WTC11 (cell line): ENCODE data around the gene SNRPA. TPM values are rescaled to one million over a fixed set of nuclear protein-coding genes. Genes with fewer than 3 reads are reported as not detected.
A peak's percentile ranks its signal among the peaks of the same experiment; 100 is the strongest.

Source experiments
- ATAC-seq: fragments of 200-7000 bp; cut with Tn5 transposase; 2 replicates; pipeline ENCODE4 v1.10.0; 2021; ENCODE audit warnings: mild to moderate bottlenecking, moderate library complexity
- CTCF ChIA-PET: fragments of 300-600 bp; sonication (Branson Sonifier 250); formaldehyde crosslinking; loops from one replicate; lab custom pipeline; 2021; ENCODE audit warnings: antibody characterized with exemption; lab: Charles Lee
- POLR2A ChIA-PET: fragments of 350-600 bp; sonication (Branson Sonifier 250); formaldehyde crosslinking; loops from one replicate; lab custom pipeline; 2021; ENCODE audit warnings: antibody characterized with exemption; lab: Charles Lee
- DNase-seq: peaks from one replicate; pipeline ENCODE4 v3.0.0; 2021; ENCODE audit warnings: low spot score
- H3K27ac Mint-ChIP-seq: 2 replicates; pipeline ENCODE4 v1.8.0; 2021; ENCODE audit warnings: mixed read lengths
- H3K27me3 Mint-ChIP-seq: 2 replicates; pipeline ENCODE4 v1.8.0; 2021; ENCODE audit warnings: low read depth, mild to moderate bottlenecking, moderate library complexity, mixed read lengths
- H3K36me3 Mint-ChIP-seq: 2 replicates; pipeline ENCODE4 v1.8.0; 2021; ENCODE audit warnings: mixed read lengths
- H3K4me1 Mint-ChIP-seq: 2 replicates; pipeline ENCODE4 v1.8.0; 2022; ENCODE audit warnings: mixed read lengths
- H3K4me3 Mint-ChIP-seq: 2 replicates; pipeline ENCODE4 v1.8.0; 2021; ENCODE audit warnings: mild to moderate bottlenecking, moderate library complexity, mixed read lengths
- H3K9me3 Mint-ChIP-seq: 2 replicates; pipeline ENCODE4 v1.8.0; 2021; ENCODE audit warnings: mixed read lengths
- ELF4 ChIP-seq: sonication (generic); formaldehyde crosslinking; IDR thresholded peaks from 2 replicates; pipeline ENCODE4 v1.8.1; 2022; ENCODE audit warnings: low read depth, mild to moderate bottlenecking, moderate library complexity, missing genetic modification reagents
- ESRRA ChIP-seq: sonication (generic); formaldehyde crosslinking; IDR thresholded peaks from 2 replicates; pipeline ENCODE4 v1.8.1; 2022; ENCODE audit warnings: mild to moderate bottlenecking, missing genetic modification reagents, borderline replicate concordance
- FOXK1 ChIP-seq: sonication (generic); formaldehyde crosslinking; IDR thresholded peaks from 2 replicates; pipeline ENCODE4 v1.8.0; 2022; ENCODE audit warnings: mild to moderate bottlenecking, moderate library complexity, missing genetic modification reagents
- GTF2I ChIP-seq: fragments of 250-450 bp; sonication (Bioruptor Pico); conservative IDR thresholded peaks from 2 replicates; pipeline ENCODE4 v1.4.0; 2021; ENCODE audit warnings: mild to moderate bottlenecking
- HMGA2 ChIP-seq: fragments of 250-450 bp; sonication (Bioruptor Pico); IDR thresholded peaks from 2 replicates; pipeline ENCODE4 v1.4.0; 2021; ENCODE audit warnings: mild to moderate bottlenecking, moderate library complexity
- MYBL2 ChIP-seq: sonication (generic); formaldehyde crosslinking; IDR thresholded peaks from 2 replicates; pipeline ENCODE4 v1.8.1; 2023; ENCODE audit warnings: mild to moderate bottlenecking, moderate library complexity, missing genetic modification reagents
- PRDM15 ChIP-seq: sonication (generic); formaldehyde crosslinking; IDR thresholded peaks from 2 replicates; pipeline ENCODE4 v1.8.0; 2022; ENCODE audit warnings: missing genetic modification reagents
- TCF7 ChIP-seq: sonication (generic); formaldehyde crosslinking; IDR thresholded peaks from 2 replicates; pipeline ENCODE4 v1.8.0; 2022; ENCODE audit warnings: mild to moderate bottlenecking, low read depth, missing genetic modification reagents, moderate library complexity
- TEAD4 ChIP-seq: sonication (generic); formaldehyde crosslinking; IDR thresholded peaks from 2 replicates; pipeline ENCODE4 v1.8.0; 2022; ENCODE audit warnings: mild to moderate bottlenecking, missing genetic modification reagents
- ZBTB43 ChIP-seq: sonication (generic); formaldehyde crosslinking; IDR thresholded peaks from 2 replicates; pipeline ENCODE4 v1.8.1; 2023; ENCODE audit warnings: mild to moderate bottlenecking, missing genetic modification reagents
- ZNF219 ChIP-seq: sonication (generic); formaldehyde crosslinking; IDR thresholded peaks from 2 replicates; pipeline ENCODE4 v1.8.0; 2023; ENCODE audit warnings: missing genetic modification reagents, mild to moderate bottlenecking, borderline replicate concordance
- ZNF232 ChIP-seq: sonication (generic); formaldehyde crosslinking; IDR thresholded peaks from 2 replicates; pipeline ENCODE4 v1.8.0; 2022; ENCODE audit warnings: mild to moderate bottlenecking, missing genetic modification reagents
- ZNF671 ChIP-seq: fragments of 250-450 bp; sonication (Bioruptor Pico); IDR thresholded peaks from 2 replicates; pipeline ENCODE4 v1.8.0; 2021; ENCODE audit warnings: mild to moderate bottlenecking
- total RNA-seq: library from RNA; stranded (reverse); gene quantifications from 3 replicates; pipeline ENCODE4 v1.2.3, GENCODE V29; 2021
- TF ChIP-seq, protein P1 (sequence below): sonication (generic); formaldehyde crosslinking; IDR thresholded peaks from 2 replicates; pipeline ENCODE4 v1.8.0; 2022; ENCODE audit warnings: mild to moderate bottlenecking, missing genetic modification reagents
- TF ChIP-seq, protein P2 (sequence below): fragments of 250-450 bp; sonication (Bioruptor Pico); IDR thresholded peaks from 2 replicates; pipeline ENCODE4 v2.1.2; 2022; ENCODE audit warnings: mild to moderate bottlenecking, moderate library complexity
- TF ChIP-seq, protein P3 (sequence below): sonication (generic); formaldehyde crosslinking; IDR thresholded peaks from 2 replicates; pipeline ENCODE4 v1.8.0; 2023; ENCODE audit warnings: missing genetic modification reagents

The SNRPA gene
- total RNA-seq, 1 experiment from 2014 or later = 227 TPM

DNA sequence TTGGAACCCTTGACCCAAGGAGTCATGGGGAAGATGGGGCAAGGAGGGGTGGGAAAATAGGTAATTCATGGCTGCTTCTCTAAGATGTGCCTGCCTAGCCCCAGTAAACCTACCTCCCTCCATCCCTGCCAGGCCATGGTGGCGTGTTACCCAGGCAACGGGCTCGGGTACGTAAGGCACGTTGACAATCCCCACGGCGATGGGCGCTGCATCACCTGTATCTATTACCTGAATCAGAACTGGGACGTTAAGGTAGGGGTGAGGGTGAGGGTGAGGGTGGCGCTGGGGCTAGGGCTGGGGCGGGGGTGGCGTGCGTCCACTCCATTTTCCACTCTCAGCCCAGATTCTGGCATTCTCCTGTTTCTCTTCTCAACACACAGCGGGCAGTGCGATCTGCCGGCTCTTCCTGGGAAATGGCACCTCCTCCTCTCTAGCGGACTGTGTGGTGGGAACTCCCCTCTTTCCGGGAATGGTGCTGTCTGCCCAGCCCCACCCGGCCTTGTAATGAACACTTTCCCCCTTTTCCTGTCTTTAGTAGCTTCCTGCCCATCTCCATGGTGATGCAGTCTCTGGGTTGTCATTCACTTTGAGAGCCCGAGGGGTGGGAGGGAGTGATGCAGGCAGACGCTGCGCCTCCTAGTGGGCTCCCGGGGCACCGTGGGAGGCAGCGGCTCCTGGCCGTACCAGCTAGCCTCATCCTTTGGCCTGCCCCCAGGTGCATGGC is 55.6 kb downstream of the SNRPA start (continued):
- TF ChIP-seq ZBTB43 (CRISPR knock-in tag) = no peak; the same call in 1 of the 2 replicates
- TF ChIP-seq ZNF232 (CRISPR knock-in tag) = 0 out of 2 replicates have a peak, but pooled peaks have one; percentile 16
- TF ChIP-seq ELF4 (CRISPR knock-in tag) = no peak
- no peak for TF ChIP-seq ESRRA (CRISPR knock-in tag)

DNA sequence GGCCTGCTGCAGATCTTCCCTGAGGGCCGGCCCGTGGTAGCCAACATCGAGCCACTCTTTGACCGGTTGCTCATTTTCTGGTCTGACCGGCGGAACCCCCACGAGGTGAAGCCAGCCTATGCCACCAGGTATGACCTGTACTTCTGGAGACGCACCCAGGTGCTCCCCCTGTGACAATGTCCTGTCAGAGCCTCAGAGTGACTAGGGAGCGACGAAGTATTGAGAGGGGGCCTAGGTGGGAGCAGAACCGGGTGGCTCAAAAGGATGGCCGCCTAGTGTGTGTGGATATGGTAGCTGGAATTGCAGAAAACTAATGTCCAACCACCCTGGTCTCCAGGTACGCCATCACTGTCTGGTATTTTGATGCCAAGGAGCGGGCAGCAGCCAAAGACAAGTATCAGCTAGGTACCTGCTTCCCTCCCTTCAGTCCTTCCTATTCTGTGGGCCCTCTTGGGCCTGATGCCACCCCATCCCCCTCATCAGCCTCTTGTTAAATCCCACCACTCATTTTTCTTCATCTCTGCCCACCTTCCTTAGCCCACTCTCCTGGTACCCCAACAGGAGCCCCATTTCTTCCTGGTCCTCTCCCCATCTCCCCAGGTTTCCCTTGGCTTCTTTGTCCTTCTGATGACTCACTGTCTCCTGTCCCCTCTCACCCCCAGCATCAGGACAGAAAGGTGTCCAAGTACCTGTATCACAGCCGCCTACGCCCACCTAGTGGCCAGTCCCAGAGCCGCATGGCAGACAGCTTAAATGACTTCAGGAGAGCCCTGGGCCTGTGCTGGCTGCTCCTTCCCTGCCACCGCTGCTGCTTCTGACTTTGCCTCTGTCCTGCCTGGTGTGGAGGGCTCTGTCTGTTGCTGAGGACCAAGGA is 56.4 kb downstream of the SNRPA start:
- TF ChIP-seq, protein P1, sequence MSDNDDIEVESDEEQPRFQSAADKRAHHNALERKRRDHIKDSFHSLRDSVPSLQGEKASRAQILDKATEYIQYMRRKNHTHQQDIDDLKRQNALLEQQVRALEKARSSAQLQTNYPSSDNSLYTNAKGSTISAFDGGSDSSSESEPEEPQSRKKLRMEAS (CRISPR knock-in tag) = 0 out of 2 replicates have a peak, but pooled peaks have one; percentile 50
- TF ChIP-seq TCF7 (CRISPR knock-in tag) = no peak
- TF ChIP-seq TEAD4 = no peak
- no peak for TF ChIP-seq GTF2I
- 0 out of 2 replicates have a peak, but pooled peaks have one; percentile 37 for TF ChIP-seq HMGA2 (CRISPR knock-in tag)
- DNase-seq (peak; percentile 80), ATAC-seq (no peak)
- peaks cover 13% of the 10 kb centered on the region for H3K36me3 Mint-ChIP-seq
- CTCF ChIA-PET = interaction anchor here (0.7 to 4.8 kb wide), 32 partner anchors 9 to 284 kb away, joined by 3 to 71 read pairs (median 6); partner anchors contain the start of genes ACTMAP, COQ8B, EGLN2 and ITPKC
- POLR2A ChIA-PET = interaction anchor here (1.0 to 3.6 kb wide), 5 partner anchors 9 to 57 kb away, joined by 3 to 25 read pairs (median 15); partner anchors contain the start of genes ACTMAP, EGLN2, RAB4B and SNRPA
- no peak overlapping the region for H3K4me3 Mint-ChIP-seq
- peak overlapping the region; percentile 42 for H3K27ac Mint-ChIP-seq
- H3K4me1 Mint-ChIP-seq = peaks cover 71% of the 10 kb centered on the region
- H3K27me3 Mint-ChIP-seq = peaks cover 4% of the 10 kb centered on the region
- H3K9me3 Mint-ChIP-seq = no peaks in the 10 kb centered on the region

GRCh38 chr19:40808021-40808325 is 57.0 kb downstream of the SNRPA start:
- Mint-ChIP-seq H3K4me3 (no peak overlapping the region), H3K27me3 (peaks cover 10% of the 10 kb centered on the region), H3K36me3 (peaks cover 11% of the 10 kb centered on the region), H3K9me3 (no peaks in the 10 kb centered on the region)
- CTCF ChIA-PET = interaction anchor here (0.9 to 4.8 kb wide), 11 partner anchors 9 to 146 kb away, joined by 5 to 71 read pairs (median 16); partner anchors contain the start of genes ACTMAP, COQ8B, EGLN2 and ITPKC
- ATAC-seq = no peak
- no peak for DNase-seq
- TF ChIP-seq FOXK1 (CRISPR knock-in tag) (no peak), ZNF671 (CRISPR knock-in tag) (no peak), PRDM15 (CRISPR knock-in tag) (no peak), ZNF219 (CRISPR knock-in tag) (no peak), MYBL2 (CRISPR knock-in tag) (no peak)
- TF ChIP-seq, protein P2, sequence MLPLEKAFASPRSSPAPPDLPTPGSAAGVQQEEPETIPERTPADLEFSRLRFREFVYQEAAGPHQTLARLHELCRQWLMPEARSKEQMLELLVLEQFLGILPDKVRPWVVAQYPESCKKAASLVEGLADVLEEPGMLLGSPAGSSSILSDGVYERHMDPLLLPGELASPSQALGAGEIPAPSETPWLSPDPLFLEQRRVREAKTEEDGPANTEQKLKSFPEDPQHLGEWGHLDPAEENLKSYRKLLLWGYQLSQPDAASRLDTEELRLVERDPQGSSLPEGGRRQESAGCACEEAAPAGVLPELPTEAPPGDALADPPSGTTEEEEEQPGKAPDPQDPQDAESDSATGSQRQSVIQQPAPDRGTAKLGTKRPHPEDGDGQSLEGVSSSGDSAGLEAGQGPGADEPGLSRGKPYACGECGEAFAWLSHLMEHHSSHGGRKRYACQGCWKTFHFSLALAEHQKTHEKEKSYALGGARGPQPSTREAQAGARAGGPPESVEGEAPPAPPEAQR (CRISPR knock-in tag) = no peak
- TF ChIP-seq, protein P3, sequence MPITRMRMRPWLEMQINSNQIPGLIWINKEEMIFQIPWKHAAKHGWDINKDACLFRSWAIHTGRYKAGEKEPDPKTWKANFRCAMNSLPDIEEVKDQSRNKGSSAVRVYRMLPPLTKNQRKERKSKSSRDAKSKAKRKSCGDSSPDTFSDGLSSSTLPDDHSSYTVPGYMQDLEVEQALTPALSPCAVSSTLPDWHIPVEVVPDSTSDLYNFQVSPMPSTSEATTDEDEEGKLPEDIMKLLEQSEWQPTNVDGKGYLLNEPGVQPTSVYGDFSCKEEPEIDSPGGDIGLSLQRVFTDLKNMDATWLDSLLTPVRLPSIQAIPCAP (CRISPR knock-in tag) = no peak
- TF ChIP-seq, all 79 proteins: peak for 0
- Mint-ChIP-seq H3K27ac (0 out of 2 replicates have a peak overlapping the region, but pooled peaks have one; percentile 23), H3K4me1 (peaks cover 71% of the 10 kb centered on the region)
- POLR2A ChIA-PET = interaction anchor here (1.6 to 2.7 kb wide), 3 partner anchors 10 to 58 kb away, joined by 5 to 17 read pairs (median 15); partner anchors contain the start of genes ACTMAP, EGLN2 and SNRPA
